GM12891 (cell line): Measurements from ENCODE around the gene LSM14B.

Experiments used
- POLR2A ChIP-seq: IDR thresholded peaks from 2 replicates; pipeline ENCODE4 v1.6.1; 2011; ENCODE audit warnings: low read depth, low read length, control low read depth
- POLR2AphosphoS5 ChIP-seq: IDR thresholded peaks from 2 replicates; pipeline ENCODE4 v1.6.1; 2011; ENCODE audit warnings: low read depth, low read length, control low read depth
- SPI1 ChIP-seq: IDR thresholded peaks from 2 replicates; pipeline ENCODE4 v1.6.1; 2011; ENCODE audit warnings: low read depth, low read length, control low read depth
- TAF1 ChIP-seq: IDR thresholded peaks from 2 replicates; pipeline ENCODE4 v1.6.1; 2011; ENCODE audit warnings: low read depth, low read length, control low read depth

- TF ChIP-seq POLR2AphosphoS5 (no peak), SPI1 (no peak), POLR2A (no peak), TAF1 (no peak)
Measured at GRCh38 chr20:62179162-62179504, 56.9 kb downstream of the LSM14B start.
